ENCODE results near the gene WNT3A. TPM values are rescaled to one million over a fixed set of nuclear protein-coding genes. Genes with fewer than 3 reads are reported as not detected.

Gene WNT3A
- total RNA-seq, 1 experiment from 2014 or later, result 0.24 TPM

- no peaks in the 10 kb centered on the region for H3K9me2 ChIP-seq (ENCODE audit: insufficient read depth)
- BruUV-seq (replicated peaks), result no TSS peak
Measured at GRCh38 chr1:228039986-228040385, 33.2 kb downstream of the WNT3A start.

GRCh38 chr1:228041316-228041715, 34.5 kb downstream of the WNT3A start:
- Histone ChIP-seq H3K4me3 (no peak overlapping the region), H3K79me2 (ENCODE audit: low read depth) (no peaks in the 10 kb centered on the region), H2AFZ (no peak overlapping the region), H3K9me3 (ENCODE audit: insufficient read depth, low read depth) (no peaks in the 10 kb centered on the region), H3K4me1 (replicated peaks; ENCODE audit: insufficient read depth) (peaks cover 39% of the 10 kb centered on the region), H3K9me2 (ENCODE audit: insufficient read depth) (no peaks in the 10 kb centered on the region), H3K36me3 (ENCODE audit: low read depth) (no peaks in the 10 kb centered on the region), H3K27me3 (ENCODE audit: insufficient read depth, low read depth) (no peaks in the 10 kb centered on the region), H3K4me2 (no peak overlapping the region), H4K20me1 (ENCODE audit: insufficient read depth) (no peaks in the 10 kb centered on the region), H3F3A (ENCODE audit: insufficient read depth, low read depth) (peaks cover 39% of the 10 kb centered on the region), H3K27ac (no peak overlapping the region)
- TF ChIP-seq EZH2 (IDR thresholded peaks at IDR 0.05; ENCODE audit: low read depth) (no peak), CTCF (conservative IDR thresholded peaks at IDR 0.05) (no peak)
- intact Hi-C loops (cut with micrococcal nuclease; ENCODE audit: unreplicated experiment), result no loop called here
- POLR2A ChIA-PET (ENCODE audit: unreplicated experiment), result no interaction called here
- no TSS peak for BruUV-seq (replicated peaks)
- DNase-seq, result no peak
- CTCF ChIA-PET, result no interaction called here

More at GRCh38 chr1:228039986-228040385, 33.2 kb downstream of the WNT3A start:
- no peak overlapping the region for H3K27ac ChIP-seq
- POLR2A ChIA-PET (ENCODE audit: unreplicated experiment), result no interaction called here
- no peaks in the 10 kb centered on the region for H3K27me3 ChIP-seq (ENCODE audit: insufficient read depth, low read depth)
- no peaks in the 10 kb centered on the region for H3K79me2 ChIP-seq (ENCODE audit: low read depth)
- no peaks in the 10 kb centered on the region for H4K20me1 ChIP-seq (ENCODE audit: insufficient read depth)
- peaks cover 27% of the 10 kb centered on the region for H3F3A ChIP-seq (ENCODE audit: insufficient read depth, low read depth)
- H3K4me2 ChIP-seq, result no peak overlapping the region
- DNase-seq, result no peak
- no peak overlapping the region for H3K4me3 ChIP-seq
- H3K9me3 ChIP-seq (ENCODE audit: insufficient read depth, low read depth), result no peaks in the 10 kb centered on the region
- TF ChIP-seq EZH2 (IDR thresholded peaks at IDR 0.05; ENCODE audit: low read depth) (no peak), CTCF (conservative IDR thresholded peaks at IDR 0.05) (no peak)
- intact Hi-C loops (cut with micrococcal nuclease; ENCODE audit: unreplicated experiment), result no loop called here
- no peak overlapping the region for H2AFZ ChIP-seq
- H3K36me3 ChIP-seq (ENCODE audit: low read depth), result no peaks in the 10 kb centered on the region
- CTCF ChIA-PET, result no interaction called here
- peaks cover 26% of the 10 kb centered on the region for H3K4me1 ChIP-seq (replicated peaks; ENCODE audit: insufficient read depth)

- H4K20me1 ChIP-seq (ENCODE audit: insufficient read depth), result no peaks in the 10 kb centered on the region
- H3K4me3 ChIP-seq, result no peak overlapping the region
- BruUV-seq (replicated peaks), result no TSS peak
- H3K79me2 ChIP-seq (ENCODE audit: low read depth), result no peaks in the 10 kb centered on the region
- H3K36me3 ChIP-seq (ENCODE audit: low read depth), result no peaks in the 10 kb centered on the region
- intact Hi-C loops (cut with micrococcal nuclease; ENCODE audit: unreplicated experiment), result loop anchor here (2.0 kb wide), 1 partner anchor 38 kb away; no protein-coding TSS in a partner anchor
- H3K4me1 ChIP-seq (replicated peaks; ENCODE audit: insufficient read depth), result peaks cover 45% of the 10 kb centered on the region
- peaks cover 50% of the 10 kb centered on the region for H3F3A ChIP-seq (ENCODE audit: insufficient read depth, low read depth)
- H3K27ac ChIP-seq, result no peak overlapping the region
- DNase-seq, result no peak
- TF ChIP-seq EZH2 (IDR thresholded peaks at IDR 0.05; ENCODE audit: low read depth), result no peak
- TF ChIP-seq CTCF (conservative IDR thresholded peaks at IDR 0.05), result no peak
- H2AFZ ChIP-seq, result no peak overlapping the region
- H3K9me3 ChIP-seq (ENCODE audit: insufficient read depth, low read depth), result no peaks in the 10 kb centered on the region
- ChIA-PET POLR2A (ENCODE audit: unreplicated experiment) (no interaction called here), CTCF (no interaction called here)
- H3K27me3 ChIP-seq (ENCODE audit: insufficient read depth, low read depth), result no peaks in the 10 kb centered on the region
- H3K9me2 ChIP-seq (ENCODE audit: insufficient read depth), result no peaks in the 10 kb centered on the region
- peak overlapping the region; percentile 76; the same call in 1 of the 2 replicates for H3K4me2 ChIP-seq
Measured at GRCh38 chr1:228042508-228042907, 35.7 kb downstream of the WNT3A start.
